HepG2 (cell line): Measurements from ENCODE around the gene SLC66A3. TPM values are rescaled to one million over a fixed set of nuclear protein-coding genes. Genes with fewer than 3 reads are reported as not detected.

ENCODE experiments used
- ELF3 ChIP-seq: IDR thresholded peaks from 2 replicates; pipeline ENCODE4 v1.6.1; 2016; ENCODE audit warnings: missing genetic modification reagents, missing compliant biosample characterization
- KDM6A ChIP-seq: IDR thresholded peaks from 2 replicates; pipeline ENCODE4 v1.6.1; 2016; ENCODE audit warnings: low read depth
- MYC ChIP-seq: sonication (generic); formaldehyde crosslinking; IDR thresholded peaks from 2 replicates; pipeline ENCODE4 v1.9.0; 2021; ENCODE audit warnings: missing genetic modification reagents, borderline replicate concordance
- NRL ChIP-seq: sonication (generic); formaldehyde crosslinking; IDR thresholded peaks from 2 replicates; pipeline ENCODE4 v1.5.0; 2020; ENCODE audit warnings: missing genetic modification reagents, mild to moderate bottlenecking, moderate library complexity, borderline replicate concordance
- SCMH1 ChIP-seq: sonication (generic); formaldehyde crosslinking; IDR thresholded peaks from 2 replicates; pipeline ENCODE4 v1.9.0; 2021; ENCODE audit warnings: missing genetic modification reagents, mild to moderate bottlenecking, borderline replicate concordance
- SNRNP70 ChIP-seq: fragments of 200-400 bp; formaldehyde crosslinking; IDR thresholded peaks from 2 replicates; pipeline ENCODE4 v1.6.1; 2017; ENCODE audit warnings: mild to moderate bottlenecking, low read depth, low read length, moderate library complexity
- TARDBP ChIP-seq: sonication (generic); formaldehyde crosslinking; IDR thresholded peaks from 2 replicates; pipeline ENCODE4 v1.8.0; 2022; ENCODE audit warnings: mild to moderate bottlenecking, missing genetic modification reagents
- ZFP62 ChIP-seq: sonication (generic); formaldehyde crosslinking; IDR thresholded peaks from 2 replicates; pipeline ENCODE4 v1.4.0; 2020; ENCODE audit warnings: missing genetic modification reagents
- ZMYM4 ChIP-seq: sonication (generic); formaldehyde crosslinking; IDR thresholded peaks from 2 replicates; pipeline ENCODE4 v1.8.1; 2023; ENCODE audit warnings: mild to moderate bottlenecking, missing genetic modification reagents
- ZNF605 ChIP-seq: sonication (generic); formaldehyde crosslinking; IDR thresholded peaks from 2 replicates; pipeline ENCODE4 v1.8.0; 2022; ENCODE audit warnings: mild to moderate bottlenecking, missing genetic modification reagents
- ZNF768 ChIP-seq: sonication (generic); formaldehyde crosslinking; IDR thresholded peaks from 2 replicates; pipeline ENCODE4 v1.4.0; 2020; ENCODE audit warnings: missing genetic modification reagents
- polyA plus RNA-seq, 8 experiments: library from polyadenylated mRNA; depleted of rRNA in 3 of 8; stranded (reverse) in 7 of 8; unstranded in 1 of 8; fragments of >200 nt; fragmentation: Illumina TruSeq in 4 of 8; extraction: Trizol in 4 of 8; gene quantifications; 2 replicates each; pipeline versions ENCODE4 v1.2.1 to v1.2.3, GENCODE V29; 2011 to 2016; ENCODE audit warnings: low read depth in 4 of 8, missing spikeins in 1 of 8, mixed read lengths in 1 of 8; ENCODE audit not compliant: insufficient read depth in 1 of 8
- total RNA-seq, 5 experiments: library from RNA; depleted of rRNA; stranded (reverse); fragments of >200 nt; fragmentation: Illumina TruSeq; extraction: Trizol; gene quantifications; 2 replicates each; pipeline ENCODE4 v1.2.3, GENCODE V29; 2016; ENCODE audit warnings: low read depth in 1 of 5
- TF ChIP-seq, protein P1 (sequence below): sonication (generic); formaldehyde crosslinking; IDR thresholded peaks from 2 replicates; pipeline ENCODE4 v1.5.1; 2020; ENCODE audit warnings: missing genetic modification reagents, mild to moderate bottlenecking, borderline replicate concordance
- TF ChIP-seq, protein P2 (sequence below): sonication (generic); formaldehyde crosslinking; IDR thresholded peaks from 2 replicates; pipeline ENCODE4 v1.4.0; 2020; ENCODE audit warnings: missing genetic modification reagents
- TF ChIP-seq, protein P3 (sequence below): sonication (generic); formaldehyde crosslinking; IDR thresholded peaks from 2 replicates; pipeline ENCODE4 v1.4.0; 2020; ENCODE audit warnings: missing genetic modification reagents
- TF ChIP-seq, protein P4 (sequence below): sonication (generic); formaldehyde crosslinking; conservative IDR thresholded peaks from 2 replicates; pipeline ENCODE4 v1.4.0; 2020; ENCODE audit warnings: mild to moderate bottlenecking, missing genetic modification reagents, moderate library complexity
- TF ChIP-seq, protein P5 (sequence below): sonication (generic); formaldehyde crosslinking; IDR thresholded peaks from 2 replicates; pipeline ENCODE4 v1.8.0; 2023; ENCODE audit warnings: mild to moderate bottlenecking, missing genetic modification reagents

SLC66A3 gene
- total and polyA plus RNA-seq, 2 of the 13 experiments (the other 11 are each of a cell fraction or from before 2014, with no cell fraction given), result 2.2 to 3.7 TPM

DNA sequence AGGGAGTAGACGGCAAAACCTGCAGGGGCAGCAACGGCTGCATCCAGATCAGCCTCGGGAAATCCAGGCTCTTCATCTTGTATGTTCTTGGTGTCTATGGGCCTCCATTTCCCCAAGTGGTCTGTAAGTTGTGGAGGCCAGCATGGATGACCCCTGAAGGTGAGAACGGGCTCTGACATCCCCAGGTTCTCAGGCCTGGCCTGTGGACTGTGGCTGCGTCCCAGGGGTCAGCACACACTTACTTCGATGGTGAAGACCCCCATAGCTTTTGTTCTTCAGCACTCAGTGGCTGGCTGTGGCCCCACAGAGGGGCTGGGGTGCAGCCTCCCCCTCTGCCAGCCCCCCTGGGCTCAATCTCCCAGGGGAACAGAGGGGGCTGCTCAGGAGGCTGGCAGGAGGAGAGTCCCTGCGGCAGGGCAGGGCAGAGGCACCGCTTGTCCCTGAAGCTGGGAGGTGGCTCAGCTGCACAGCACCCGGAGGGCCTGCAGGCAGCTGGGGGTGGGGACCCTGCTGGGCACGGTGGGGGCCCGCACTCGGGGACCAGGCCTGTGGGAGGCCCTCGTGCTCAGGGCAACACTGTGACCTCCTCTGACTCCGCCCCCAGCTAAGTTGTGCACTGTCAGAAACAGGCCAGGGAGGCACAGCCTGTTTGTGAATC lies 3.8 kb downstream of the SLC66A3 start (continued):
- TF ChIP-seq, protein P1, sequence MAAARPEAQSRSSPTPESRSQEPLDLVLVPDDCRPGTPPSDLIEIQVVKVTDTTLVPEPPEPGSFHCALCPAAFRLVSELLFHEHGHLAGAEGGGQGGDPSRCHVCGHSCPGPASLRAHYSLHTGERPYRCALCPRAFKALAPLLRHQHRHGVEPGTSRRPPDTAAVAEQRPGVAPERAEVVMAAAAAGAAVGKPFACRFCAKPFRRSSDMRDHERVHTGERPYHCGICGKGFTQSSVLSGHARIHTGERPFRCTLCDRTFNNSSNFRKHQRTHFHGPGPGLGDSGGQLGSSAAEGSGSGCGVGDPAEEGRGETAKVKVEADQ, result peak; percentile 21; the same call in 1 of the 2 replicates
- TF ChIP-seq SNRNP70, result no peak
- TF ChIP-seq, protein P2, sequence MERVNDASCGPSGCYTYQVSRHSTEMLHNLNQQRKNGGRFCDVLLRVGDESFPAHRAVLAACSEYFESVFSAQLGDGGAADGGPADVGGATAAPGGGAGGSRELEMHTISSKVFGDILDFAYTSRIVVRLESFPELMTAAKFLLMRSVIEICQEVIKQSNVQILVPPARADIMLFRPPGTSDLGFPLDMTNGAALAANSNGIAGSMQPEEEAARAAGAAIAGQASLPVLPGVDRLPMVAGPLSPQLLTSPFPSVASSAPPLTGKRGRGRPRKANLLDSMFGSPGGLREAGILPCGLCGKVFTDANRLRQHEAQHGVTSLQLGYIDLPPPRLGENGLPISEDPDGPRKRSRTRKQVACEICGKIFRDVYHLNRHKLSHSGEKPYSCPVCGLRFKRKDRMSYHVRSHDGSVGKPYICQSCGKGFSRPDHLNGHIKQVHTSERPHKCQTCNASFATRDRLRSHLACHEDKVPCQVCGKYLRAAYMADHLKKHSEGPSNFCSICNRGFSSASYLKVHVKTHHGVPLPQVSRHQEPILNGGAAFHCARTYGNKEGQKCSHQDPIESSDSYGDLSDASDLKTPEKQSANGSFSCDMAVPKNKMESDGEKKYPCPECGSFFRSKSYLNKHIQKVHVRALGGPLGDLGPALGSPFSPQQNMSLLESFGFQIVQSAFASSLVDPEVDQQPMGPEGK (CRISPR knock-in tag), result peak; percentile 79
- no peak; the same call in 1 of the 2 replicates for TF ChIP-seq MYC (CRISPR knock-in tag)
- no peak for TF ChIP-seq SCMH1 (CRISPR knock-in tag)
- no peak for TF ChIP-seq KDM6A (CRISPR knock-in tag)
- no peak for TF ChIP-seq ZFP62 (CRISPR knock-in tag)
- peak; percentile 60; the same call in 1 of the 2 replicates for TF ChIP-seq ZNF768 (CRISPR knock-in tag)
- TF ChIP-seq, protein P3, sequence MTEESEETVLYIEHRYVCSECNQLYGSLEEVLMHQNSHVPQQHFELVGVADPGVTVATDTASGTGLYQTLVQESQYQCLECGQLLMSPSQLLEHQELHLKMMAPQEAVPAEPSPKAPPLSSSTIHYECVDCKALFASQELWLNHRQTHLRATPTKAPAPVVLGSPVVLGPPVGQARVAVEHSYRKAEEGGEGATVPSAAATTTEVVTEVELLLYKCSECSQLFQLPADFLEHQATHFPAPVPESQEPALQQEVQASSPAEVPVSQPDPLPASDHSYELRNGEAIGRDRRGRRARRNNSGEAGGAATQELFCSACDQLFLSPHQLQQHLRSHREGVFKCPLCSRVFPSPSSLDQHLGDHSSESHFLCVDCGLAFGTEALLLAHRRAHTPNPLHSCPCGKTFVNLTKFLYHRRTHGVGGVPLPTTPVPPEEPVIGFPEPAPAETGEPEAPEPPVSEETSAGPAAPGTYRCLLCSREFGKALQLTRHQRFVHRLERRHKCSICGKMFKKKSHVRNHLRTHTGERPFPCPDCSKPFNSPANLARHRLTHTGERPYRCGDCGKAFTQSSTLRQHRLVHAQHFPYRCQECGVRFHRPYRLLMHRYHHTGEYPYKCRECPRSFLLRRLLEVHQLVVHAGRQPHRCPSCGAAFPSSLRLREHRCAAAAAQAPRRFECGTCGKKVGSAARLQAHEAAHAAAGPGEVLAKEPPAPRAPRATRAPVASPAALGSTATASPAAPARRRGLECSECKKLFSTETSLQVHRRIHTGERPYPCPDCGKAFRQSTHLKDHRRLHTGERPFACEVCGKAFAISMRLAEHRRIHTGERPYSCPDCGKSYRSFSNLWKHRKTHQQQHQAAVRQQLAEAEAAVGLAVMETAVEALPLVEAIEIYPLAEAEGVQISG (CRISPR knock-in tag), result no peak
- TF ChIP-seq ELF3, result no peak
- TF ChIP-seq, protein P4, sequence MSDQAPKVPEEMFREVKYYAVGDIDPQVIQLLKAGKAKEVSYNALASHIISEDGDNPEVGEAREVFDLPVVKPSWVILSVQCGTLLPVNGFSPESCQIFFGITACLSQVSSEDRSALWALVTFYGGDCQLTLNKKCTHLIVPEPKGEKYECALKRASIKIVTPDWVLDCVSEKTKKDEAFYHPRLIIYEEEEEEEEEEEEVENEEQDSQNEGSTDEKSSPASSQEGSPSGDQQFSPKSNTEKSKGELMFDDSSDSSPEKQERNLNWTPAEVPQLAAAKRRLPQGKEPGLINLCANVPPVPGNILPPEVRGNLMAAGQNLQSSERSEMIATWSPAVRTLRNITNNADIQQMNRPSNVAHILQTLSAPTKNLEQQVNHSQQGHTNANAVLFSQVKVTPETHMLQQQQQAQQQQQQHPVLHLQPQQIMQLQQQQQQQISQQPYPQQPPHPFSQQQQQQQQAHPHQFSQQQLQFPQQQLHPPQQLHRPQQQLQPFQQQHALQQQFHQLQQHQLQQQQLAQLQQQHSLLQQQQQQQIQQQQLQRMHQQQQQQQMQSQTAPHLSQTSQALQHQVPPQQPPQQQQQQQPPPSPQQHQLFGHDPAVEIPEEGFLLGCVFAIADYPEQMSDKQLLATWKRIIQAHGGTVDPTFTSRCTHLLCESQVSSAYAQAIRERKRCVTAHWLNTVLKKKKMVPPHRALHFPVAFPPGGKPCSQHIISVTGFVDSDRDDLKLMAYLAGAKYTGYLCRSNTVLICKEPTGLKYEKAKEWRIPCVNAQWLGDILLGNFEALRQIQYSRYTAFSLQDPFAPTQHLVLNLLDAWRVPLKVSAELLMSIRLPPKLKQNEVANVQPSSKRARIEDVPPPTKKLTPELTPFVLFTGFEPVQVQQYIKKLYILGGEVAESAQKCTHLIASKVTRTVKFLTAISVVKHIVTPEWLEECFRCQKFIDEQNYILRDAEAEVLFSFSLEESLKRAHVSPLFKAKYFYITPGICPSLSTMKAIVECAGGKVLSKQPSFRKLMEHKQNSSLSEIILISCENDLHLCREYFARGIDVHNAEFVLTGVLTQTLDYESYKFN (CRISPR knock-in tag), result no peak
- TF ChIP-seq ZMYM4 (CRISPR knock-in tag), result peak; percentile 41; the same call in 1 of the 2 replicates
- TF ChIP-seq ZNF605, result 0 out of 2 replicates have a peak, but pooled peaks have one; percentile 13
- no peak for TF ChIP-seq NRL
- TF ChIP-seq TARDBP, result no peak
- TF ChIP-seq, protein P5, sequence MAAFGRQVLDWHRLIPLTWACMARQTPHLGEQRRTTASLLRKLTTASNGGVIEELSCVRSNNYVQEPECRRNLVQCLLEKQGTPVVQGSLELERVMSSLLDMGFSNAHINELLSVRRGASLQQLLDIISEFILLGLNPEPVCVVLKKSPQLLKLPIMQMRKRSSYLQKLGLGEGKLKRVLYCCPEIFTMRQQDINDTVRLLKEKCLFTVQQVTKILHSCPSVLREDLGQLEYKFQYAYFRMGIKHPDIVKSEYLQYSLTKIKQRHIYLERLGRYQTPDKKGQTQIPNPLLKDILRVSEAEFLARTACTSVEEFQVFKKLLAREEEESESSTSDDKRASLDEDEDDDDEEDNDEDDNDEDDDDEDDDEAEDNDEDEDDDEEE (CRISPR knock-in tag), result 0 out of 2 replicates have a peak, but pooled peaks have one; percentile 50
